Stimulated activated CD8-positive, alpha-beta memory T cell treated with anti-CD3 and anti-CD28 coated beads, Interleukin-15, amount 100 ng/mL, for 4 hours (primary cell): ENCODE data around the gene PIK3C2A.

Source experiments
- DNase-seq, 2 donors: peaks; one replicate each; pipeline ENCODE4 v3.0.0-alpha.2; 2020; ENCODE audit warnings: low read depth in 2 of 2

PIK3C2A gene

GRCh38 chr11:17218403-17218802, 10.6 kb upstream of the PIK3C2A start:
- no peak for DNase-seq

DNA sequence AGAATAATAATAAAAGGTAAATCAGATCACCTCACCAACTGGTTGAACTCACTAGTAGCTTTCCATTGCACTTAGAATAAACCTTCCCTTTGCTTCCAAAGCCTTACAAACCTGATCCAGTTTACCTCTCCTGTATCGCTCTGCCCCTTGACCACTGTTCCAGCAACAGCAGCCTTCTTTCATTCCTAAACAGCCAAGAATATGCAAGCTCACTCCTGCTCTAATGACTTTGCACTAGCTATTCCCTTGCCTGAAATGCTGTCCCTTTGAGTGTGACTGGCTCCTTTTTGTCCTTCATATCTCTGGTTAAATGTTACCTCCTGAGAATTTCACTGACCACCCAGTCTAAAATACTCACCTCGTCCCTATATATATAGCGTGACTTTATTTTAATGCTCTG, 9.6 kb upstream of the PIK3C2A start:
- DNase-seq = no peak

DNA sequence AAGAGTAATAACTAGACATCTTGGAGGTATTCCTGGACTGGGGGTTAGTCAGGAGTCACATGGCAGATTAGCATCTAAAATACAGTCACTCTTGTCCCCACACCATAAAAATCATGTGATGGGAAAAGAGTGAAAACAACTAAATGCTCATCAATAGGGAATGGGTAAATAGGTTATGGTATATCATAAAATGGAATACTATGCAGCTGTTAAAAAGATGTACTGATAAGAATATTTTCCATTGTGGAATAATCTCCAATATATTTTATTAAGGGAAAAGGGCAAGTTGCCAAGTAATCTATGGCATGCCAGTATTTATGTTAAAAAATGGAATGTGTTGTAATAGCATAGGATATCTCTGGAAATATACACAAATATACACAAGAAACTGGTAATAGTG, 6.6 kb upstream of the PIK3C2A start:
- DNase-seq = no peak

GRCh38 chr11:17211286-17211685, 3.5 kb upstream of the PIK3C2A start:
- no peak for DNase-seq

DNA sequence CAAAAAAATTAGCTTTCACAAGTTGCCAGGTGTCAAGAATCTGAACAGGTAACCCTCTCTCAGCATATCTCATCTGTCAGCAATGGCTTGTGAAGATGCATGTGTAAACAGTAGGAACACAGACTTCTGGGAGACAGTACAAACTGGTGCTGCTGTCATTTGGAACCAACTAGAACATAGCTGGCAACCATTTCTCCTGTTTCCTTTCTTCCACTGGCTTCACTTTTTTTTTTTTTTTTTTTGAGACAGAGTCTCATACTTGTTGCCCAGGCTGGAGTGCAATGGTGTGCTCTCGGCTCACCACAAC, 2.1 kb upstream of the PIK3C2A start:
- no peak for DNase-seq

DNA sequence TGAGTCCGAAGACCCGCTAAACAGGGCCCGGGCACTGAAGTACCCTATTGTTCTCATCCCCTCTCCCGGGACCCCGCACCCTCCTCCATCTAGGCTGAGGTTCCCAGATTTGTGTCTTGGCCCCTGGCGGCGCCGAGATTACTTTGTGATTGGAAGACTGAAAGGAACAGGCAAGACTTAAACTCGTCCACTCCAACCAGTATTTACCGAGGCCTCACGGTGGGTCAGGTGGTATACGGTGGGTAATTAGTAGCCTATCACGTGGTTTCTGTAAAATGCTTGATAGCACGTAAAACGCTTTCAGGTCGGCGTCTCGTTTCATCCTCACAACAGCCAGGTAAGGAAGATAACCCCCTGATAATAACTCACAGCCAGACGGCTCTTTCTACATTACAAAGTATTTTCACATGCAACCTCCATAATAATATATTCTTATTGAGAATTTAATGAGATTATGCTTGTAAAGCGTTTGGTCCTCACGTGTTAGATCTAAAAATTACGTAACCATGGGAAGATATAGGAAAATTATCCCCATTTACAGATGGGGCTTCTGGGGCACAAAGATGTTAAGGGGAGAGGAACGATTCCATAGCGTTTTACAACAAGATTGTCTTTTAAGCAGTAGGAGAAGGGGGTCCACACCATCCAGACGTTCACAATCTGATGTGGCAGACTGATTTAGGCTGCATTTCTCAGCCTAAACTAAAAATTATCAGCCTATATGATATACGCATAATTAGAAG, 642 bp upstream of the PIK3C2A start:
- DNase-seq = peak; percentile 16 to 24

DNA sequence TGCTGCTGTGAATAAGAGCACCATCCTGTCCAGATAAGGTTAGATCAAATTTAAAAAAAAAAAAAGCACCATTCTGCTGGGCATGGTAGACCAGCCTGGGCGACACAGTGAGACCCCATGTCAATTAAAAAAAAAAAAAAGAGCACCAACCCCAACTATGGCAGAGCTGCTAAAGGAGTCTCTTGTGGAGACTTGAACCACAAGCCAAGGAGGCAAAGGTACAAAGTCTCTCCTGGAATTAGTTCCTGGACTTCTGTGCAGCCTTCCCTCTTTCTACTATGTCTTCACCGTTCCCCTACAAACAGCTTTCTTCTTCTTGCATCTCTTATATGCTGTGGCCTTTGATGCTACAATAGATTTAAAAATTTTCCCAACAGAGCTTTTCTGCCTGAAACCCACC, 1.3 kb downstream of the PIK3C2A start:
- no peak for DNase-seq

DNA sequence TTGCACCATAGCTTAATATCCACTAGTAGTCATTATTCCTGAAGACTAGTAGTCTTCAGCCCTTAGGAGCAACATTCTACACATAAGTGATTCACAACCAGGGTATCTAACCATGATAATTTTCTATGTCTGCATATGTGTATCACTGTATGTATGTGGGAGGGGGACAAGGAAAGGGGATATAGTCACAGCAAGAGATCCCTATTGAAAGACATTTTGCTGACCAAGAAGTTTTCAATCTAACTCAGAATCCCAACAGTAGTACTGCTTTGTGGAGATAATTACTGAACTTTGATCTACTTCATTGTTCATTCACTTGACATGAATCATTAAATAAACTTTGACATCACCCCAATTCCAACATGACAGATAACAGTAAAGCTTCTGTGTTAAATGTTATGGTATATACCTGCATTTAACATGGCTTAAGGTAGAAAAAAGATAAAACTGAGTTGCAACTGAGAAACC, 10.3 kb downstream of the PIK3C2A start:
- DNase-seq = no peak

GRCh38 chr11:17188675-17189074, 19.1 kb downstream of the PIK3C2A start:
- no peak for DNase-seq

DNA sequence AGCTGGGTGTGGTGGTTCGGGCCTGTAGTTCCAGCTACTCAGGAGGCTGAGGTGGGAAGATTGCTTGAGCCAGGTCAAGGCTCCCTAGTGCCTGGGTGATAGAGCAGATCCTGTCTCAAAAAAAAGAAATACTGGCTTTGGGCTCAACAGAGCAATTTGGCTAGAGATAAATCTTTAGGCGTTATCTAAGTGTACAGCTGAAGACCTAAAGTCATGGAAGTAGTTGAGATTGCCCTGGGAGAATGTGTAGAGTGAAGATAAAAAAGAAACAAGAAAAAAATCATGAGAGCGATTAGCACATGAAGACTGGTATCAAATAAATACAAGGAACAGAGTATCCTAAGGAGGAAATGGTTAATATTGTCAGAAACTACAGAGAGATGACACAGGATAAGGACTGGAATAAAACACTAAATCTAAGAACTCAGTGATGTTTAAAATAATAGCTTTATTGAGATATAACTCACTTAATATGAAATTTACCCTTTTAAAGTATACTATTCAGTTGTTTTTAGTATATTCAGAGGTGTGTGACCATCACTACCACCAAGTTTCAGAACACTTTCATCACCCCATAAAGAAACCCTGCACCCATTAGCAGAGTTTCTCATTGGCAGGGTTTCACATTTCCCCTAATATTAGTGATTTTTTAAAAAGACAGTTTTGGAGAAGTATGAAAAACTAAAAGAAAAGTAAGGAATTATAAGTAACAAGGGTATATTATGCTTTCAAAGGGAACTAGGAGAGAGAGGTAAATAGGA, 20.7 kb downstream of the PIK3C2A start:
- no peak for DNase-seq

- DNase-seq = no peak
These were observed 21.8 kb downstream of the PIK3C2A start for GRCh38 chr11:17185938-17186337.

DNA sequence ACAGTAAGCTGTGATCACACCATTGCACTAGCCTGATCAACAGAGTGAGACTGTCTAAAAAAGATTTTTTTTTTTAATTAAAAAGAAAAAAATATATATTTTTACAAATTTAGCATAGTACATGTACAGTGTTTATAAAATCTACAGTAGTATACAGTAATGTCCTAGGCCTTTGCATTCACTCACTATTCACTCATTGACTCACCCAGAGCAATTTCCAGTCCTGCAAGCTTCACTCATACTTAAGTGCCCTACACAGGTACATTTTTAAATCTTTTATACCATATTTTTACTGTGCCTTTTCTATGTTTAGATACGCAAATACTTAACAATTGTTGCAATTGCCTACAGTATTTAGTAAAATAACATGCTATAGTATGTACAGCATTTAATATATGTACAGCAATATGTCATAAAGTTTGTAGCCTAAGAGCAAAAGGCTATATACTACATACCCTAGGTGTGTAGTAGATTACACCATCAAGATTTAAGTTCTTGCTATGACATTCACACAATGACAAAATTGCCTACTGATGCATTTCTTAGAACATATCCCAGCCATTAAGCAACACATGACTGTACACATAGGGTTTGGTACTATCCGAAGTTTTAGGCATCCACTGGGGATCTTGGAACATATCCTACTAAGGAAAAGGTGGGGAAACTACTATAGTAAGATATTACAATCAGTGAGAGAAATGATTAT, 22.8 kb downstream of the PIK3C2A start:
- no peak for DNase-seq

DNA sequence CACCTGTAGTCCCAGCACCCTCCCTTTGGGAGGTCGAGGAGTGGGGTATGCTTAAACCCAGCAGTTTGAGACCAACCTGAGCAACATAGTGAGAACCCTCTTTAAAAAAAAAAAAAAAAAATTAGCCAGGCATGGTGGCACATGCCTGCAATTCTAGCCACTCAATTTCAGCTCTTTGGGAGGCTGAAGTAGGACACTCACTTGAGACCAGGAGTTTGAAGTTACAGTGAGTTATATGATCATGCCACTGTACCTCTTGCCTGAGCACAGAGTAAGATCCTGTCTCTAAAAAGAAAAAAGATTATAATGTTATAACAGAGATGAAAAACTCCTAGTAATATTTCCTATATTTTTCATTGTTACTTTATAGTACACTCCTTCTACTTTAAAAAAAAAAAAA, 23.9 kb downstream of the PIK3C2A start:
- no peak for DNase-seq

- DNase-seq = no peak
These were observed 27.8 kb downstream of the PIK3C2A start for GRCh38 chr11:17179970-17180369.

DNA sequence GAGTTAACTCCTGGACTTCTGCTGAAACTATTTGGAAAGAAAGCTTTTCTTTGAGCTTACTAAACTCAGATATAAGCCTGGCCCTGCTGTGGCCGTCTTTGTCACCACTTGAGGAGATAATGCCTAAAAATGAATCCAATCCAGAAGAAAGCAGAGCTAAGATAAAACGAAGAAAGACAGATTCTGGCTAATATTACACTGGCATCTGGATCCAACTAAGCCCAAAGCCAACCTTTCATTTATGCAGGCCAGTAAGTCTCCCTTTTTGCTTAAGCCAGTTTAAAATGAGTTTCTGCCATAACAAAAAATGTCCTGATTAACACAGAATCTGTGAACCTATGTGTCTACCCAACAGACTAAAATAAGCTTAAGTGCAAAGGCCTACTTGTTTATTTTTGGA, 34.5 kb downstream of the PIK3C2A start:
- no peak for DNase-seq

DNA sequence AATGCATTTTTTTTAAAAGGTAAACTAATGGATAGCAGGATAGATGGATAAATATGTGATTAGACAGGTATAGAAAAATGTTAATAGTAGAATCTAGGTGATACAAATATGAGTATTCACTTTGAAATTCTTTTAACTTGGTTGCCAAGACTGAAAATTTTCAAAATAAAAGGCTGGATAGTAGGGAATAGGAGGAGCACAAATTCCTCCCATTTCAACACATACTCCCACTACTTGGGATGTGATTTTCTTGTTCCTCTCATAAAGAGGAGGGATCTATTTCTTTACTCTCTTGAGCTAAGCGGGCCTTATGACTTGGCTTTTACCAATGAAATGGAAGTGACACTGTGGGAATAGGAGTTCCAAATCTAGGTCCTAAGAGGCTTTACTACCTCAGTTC, 35.9 kb downstream of the PIK3C2A start:
- no peak for DNase-seq

GRCh38 chr11:17171343-17171742, 36.4 kb downstream of the PIK3C2A start:
- no peak for DNase-seq

DNA sequence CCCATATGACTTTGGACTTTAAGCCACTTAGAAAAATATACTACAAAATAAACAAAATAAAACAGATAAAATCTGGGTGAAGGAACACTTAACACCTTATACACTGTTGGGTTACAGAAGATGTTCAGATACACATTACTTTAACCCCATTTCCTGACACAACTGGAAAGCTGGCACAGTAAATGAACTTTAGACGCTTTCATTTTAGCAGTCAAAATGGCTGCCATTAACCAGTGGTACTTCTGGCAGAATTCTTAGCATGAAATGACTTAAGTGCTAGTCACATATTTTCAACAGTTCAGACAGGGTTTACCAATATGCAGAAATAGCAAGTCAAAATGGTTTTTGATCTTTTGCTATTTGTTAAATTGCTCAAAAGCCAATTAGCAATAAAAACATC, 37.9 kb downstream of the PIK3C2A start:
- no peak for DNase-seq

DNA sequence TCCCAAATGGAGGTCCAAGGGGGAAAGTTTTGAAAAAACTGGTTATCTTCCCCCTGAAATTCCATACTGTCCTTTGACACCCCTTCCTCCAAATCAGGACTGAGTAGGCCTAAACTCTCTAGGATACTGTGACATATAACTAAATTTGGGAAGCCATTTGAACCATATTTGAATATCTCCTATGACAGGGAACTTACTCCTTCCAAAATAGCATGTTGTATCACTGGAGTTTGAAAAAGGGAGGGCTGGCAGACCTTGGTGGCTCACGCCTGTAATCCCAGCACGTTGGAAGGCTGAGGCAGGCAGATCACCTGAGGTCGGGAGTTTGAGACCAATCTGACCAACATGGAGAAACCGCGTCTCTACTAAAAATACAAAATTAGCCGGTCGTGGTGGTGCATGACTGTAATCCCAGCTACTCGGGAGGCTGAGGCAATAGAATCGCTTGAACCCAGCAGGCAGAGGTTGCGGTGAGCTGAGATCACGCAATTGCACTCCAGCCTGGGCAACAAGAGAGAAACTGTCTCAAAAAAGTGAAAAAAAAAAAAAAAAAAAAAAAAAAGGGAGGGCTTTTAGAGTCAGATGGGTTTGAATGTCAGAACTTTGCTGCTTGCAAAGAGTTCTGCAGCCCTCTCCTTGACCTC, 42.4 kb downstream of the PIK3C2A start:
- DNase-seq = no peak

- DNase-seq = no peak
These were observed 43.2 kb downstream of the PIK3C2A start for GRCh38 chr11:17164361-17165246.

- no peak for DNase-seq
These were observed 44.0 kb downstream of the PIK3C2A start for GRCh38 chr11:17163736-17164135.
